ENCODE measurements around the gene PDX1.

PDX1 gene

DNA sequence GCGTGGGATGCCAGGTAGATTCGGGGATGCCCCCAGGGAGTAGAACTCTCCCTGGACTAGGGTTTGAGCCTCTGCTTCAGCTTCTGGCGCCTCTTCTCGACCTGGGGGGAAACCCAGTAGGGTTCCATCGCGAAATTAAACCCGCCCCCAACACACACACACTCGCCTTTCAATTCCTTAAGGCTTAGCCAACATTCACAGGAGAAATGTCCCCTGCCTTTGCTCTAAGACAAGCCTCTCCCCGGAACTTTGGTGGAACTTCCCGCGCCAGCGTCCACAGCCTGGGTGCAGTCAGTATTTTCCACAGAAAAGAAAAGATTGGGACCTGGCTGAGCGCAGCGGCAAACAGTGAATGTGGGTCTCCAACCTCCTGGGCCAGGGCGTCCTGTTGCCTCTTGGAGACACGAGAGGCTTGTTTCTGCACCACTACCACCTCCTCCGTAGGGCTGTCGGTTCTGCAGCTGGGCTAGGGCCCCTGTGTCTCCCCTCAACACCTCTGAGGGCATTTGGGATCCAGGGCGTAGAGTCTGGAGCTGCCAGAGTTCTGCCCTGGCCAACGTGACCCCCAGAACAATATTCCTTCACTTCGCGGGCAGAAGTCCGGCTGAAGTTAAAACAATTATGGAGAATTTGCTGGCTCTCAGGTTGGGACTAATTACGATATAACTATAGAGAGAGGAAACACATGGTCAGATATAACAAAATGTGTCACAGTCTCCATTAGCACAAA is 3.2 kb downstream of the PDX1 start:
- no peak for DNase-seq (ENCODE audit: low read depth, low spot score)

GRCh38 chr13:27923794-27924528 is 4.2 kb downstream of the PDX1 start:
- DNase-seq (ENCODE audit: low read depth, low spot score), result no peak

DNA sequence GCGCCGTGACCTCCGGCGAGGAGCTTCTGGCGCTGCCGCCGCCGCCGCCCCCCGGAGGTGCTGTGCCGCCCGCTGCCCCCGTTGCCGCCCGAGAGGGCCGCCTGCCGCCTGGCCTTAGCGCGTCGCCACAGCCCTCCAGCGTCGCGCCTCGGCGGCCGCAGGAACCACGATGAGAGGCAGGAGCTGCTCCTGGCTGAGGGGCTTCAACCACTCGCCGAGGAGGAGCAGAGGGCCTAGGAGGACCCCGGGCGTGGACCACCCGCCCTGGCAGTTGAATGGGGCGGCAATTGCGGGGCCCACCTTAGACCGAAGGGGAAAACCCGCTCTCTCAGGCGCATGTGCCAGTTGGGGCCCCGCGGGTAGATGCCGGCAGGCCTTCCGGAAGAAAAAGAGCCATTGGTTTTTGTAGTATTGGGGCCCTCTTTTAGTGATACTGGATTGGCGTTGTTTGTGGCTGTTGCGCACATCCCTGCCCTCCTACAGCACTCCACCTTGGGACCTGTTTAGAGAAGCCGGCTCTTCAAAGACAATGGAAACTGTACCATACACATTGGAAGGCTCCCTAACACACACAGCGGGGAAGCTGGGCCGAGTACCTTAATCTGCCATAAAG is 4.8 kb downstream of the PDX1 start:
- no peak for DNase-seq (ENCODE audit: low read depth, low spot score)

DNA sequence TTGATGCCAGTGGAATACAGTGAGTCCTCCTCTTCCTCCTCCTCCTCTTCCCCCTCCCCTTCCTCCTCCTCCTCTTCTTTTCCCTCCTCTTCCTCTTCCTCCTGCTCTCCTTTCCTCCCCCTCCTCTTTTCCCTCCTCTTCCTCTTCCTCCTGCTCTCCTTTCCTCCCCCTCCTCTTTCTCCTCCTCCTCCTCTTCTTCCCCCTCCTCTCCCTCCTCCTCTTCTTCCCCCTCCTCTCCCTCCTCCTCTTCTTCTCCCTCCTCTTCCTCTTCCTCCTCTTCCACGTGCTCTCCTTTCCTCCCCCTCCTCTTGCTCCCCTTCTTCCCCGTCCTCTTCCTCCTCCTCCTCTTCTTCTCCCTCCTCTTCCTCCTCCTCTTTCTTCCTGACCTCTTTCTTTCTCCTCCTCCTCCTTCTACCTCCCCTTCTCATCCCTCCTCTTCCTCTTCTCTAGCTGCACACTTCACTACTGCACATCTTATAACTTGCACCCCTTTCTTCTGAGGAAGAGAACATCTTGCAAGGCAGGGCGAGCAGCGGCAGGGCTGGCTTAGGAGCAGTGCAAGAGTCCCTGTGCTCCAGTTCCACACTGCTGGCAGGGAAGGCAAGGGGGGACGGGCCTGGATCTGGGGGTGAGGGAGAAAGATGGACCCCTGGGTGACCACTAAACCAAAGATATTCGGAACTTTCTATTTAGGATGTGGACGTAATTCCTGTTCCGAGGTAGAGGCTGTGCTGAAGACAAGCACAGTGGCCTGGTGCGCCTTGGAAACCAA is 5.6 kb downstream of the PDX1 start:
- no peak for DNase-seq (ENCODE audit: low read depth, low spot score)

DNA sequence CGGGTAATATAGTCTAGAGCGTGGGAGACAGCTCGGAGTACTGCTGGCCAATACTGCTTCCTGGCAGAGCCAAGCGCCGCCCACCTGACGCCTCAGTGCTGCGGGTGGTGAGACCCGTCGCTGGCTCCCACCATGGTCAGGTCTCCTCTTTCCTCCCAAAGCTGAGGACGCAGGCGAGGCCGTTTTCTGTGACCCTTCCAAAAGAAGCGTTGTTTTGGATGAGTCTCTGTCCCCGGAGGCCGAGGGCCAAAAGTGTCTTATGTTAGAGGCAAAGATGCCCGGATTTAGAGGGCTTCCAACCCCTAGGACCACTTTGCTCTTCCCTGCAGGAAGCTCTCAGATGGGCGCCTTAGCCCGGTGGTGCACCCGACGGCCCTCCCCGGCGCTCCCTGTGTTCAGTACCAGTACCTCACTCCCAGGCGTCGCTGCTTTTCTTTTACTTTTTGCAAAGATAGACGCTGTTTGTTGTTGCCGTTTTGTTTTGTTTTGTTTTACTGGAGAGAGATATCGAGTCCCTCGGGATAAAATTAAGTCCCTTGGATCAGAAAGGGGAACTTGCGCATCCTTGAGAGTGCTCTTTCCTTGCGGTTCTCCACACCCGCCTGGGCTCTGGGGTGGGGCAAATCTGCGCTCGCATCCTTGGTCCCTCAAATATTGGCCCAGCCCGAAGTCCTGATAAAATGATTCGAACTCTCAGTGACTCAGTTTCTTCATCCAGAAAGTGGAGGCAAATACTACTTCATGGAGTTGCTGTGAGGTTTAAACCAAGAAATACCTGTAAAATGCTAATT is 7.0 kb downstream of the PDX1 start:
- DNase-seq (ENCODE audit: low read depth, low spot score), result no peak

DNA sequence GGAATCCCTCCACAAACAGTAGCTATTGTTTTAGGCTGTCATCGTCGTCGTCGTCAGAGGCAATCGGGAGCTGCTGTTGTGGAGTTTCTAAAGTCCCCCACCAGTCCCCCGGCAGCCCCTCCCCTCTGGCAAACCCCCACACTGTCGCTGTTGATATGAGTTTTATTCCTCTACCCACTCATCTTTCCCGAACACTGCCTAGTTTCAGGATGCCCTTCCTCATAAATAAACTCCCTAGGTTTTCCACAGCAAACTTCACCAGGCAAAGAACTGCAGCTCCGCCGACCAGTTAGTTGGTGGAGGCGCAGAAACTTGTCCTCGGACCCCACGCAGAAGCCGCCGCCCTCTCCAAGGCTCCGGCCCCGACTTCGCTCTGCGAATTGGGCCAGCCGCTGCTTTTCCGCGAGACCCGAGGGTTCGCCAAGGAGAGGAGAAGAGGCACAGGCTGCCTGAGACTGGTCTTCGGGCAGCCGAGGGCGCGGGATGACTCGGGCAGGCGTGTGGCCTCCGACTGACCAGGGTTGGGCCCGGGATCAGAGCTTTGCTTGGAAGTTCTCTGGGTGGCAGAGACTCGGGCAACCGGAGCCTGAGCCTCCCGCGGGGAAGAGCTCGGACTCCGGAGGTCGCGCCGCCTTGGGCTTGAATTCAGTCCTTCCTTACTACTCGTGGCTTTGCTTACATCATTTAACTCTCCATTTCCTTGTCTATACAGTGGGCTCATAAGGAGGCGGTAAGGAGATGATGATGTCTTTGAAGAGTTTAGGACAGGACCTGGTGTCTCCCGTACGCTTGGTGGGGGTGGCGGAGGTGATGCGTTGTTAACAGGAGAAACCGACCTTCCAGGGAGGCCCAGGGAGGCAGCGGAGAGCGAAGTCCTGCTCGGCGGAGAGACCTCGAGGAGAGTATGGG is 7.9 kb downstream of the PDX1 start:
- DNase-seq (ENCODE audit: low read depth, low spot score), result no peak

DNA sequence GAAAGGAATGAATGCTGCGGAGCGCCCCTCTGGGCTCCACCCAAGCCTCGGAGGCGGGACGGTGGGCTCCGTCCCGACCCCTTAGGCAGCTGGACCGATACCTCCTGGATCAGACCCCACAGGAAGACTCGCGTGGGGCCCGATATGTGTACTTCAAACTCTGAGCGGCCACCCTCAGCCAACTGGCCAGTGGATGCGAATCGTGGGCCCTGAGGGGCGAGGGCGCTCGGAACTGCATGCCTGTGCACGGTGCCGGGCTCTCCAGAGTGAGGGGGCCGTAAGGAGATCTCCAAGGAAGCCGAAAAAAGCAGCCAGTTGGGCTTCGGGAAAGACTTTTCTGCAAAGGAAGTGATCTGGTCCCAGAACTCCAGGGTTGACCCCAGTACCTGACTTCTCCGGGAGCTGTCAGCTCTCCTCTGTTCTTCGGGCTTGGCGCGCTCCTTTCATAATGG is 8.6 kb downstream of the PDX1 start:
- DNase-seq (ENCODE audit: low read depth, low spot score), result no peak

- DNase-seq (ENCODE audit: low read depth, low spot score), result no peak
These were observed 9.3 kb downstream of the PDX1 start for GRCh38 chr13:27928805-27929753.

DNA sequence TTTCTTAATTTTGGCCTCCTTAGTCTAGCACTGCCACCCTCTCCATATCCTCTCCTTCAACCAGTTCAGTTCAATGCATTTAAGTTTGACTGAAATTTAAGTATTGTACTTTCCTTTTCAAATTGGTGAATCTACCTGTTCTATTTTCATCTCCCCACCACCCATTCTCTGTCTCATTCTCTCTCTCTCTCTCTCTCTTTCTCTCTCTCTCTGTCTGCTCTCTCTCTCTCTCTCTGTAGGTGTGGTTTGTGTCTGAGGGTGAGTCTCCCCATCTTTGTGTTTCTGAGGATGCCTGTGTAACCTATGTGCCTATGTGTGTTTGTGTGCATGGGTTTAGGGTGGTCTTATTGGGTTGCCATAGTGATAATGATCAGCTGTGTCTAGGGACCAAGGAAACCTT is 10.1 kb downstream of the PDX1 start:
- DNase-seq (ENCODE audit: low read depth, low spot score), result no peak

- DNase-seq (ENCODE audit: low read depth, low spot score), result no peak
These were observed 13.3 kb downstream of the PDX1 start for GRCh38 chr13:27933118-27933517.

GRCh38 chr13:27933580-27934328 is 14.0 kb downstream of the PDX1 start:
- no peak for DNase-seq (ENCODE audit: low read depth, low spot score)

DNA sequence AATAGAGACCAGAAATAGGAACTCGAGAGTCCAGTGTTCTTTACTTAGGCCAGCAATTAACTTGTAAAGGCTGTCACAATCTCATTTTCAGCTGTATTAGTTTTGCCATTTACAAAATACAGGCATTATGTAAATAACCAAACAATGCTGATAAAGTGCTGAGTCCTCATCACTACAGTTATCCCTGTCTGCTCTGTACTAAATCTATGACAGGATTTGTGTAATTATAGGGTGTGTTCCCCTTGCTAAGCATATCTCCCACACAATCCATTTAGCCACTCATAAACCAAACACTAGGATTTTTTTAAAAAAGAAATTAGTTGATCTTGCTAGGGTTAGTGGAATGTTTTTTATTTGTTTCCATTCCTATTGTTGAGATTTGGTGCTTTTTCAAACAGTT is 23.2 kb downstream of the PDX1 start:
- no peak for DNase-seq (ENCODE audit: low read depth, low spot score)

DNA sequence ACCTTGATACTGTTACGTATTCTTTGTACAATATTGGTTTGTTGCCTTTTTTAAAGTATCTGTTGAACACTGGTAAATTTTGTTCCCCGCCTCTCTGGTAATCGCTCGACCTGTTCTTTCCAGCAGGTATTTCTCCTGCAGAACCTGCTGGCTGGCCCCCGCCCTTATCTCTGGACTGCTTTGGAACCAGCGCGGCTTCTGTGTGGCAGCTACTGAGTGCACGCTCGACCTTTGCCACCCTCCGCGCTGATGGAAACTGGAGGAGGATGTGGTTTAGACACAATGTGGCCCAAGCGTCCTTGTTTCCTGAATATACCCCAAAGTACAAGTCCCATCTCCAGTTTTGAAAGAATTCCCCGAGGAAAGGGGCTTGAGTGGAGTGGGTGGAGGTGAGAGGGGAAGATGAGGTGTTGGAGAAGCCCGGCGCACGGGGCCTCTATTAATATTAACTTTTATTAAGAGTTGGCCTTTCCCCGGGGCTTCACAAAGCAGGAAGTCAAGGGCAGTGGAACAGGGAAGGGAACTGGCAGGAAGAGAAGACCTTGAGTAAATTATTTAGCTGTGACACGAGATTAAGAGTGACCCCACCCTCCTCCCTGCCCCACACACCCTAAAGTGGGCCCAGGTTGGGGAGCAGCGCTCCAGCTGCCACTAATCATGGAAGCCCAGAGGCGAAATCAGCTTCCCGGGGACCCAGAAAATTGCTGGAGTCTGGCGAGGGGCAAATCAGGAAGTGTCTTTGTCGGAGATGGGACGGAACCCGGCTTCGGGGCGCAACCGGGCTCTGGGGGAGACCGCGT is 33.3 kb downstream of the PDX1 start:
- no peak for DNase-seq (ENCODE audit: low read depth, low spot score)

GRCh38 chr13:27953676-27954405 is 34.0 kb downstream of the PDX1 start:
- peak; percentile 37 for DNase-seq (ENCODE audit: low read depth, low spot score)

DNA sequence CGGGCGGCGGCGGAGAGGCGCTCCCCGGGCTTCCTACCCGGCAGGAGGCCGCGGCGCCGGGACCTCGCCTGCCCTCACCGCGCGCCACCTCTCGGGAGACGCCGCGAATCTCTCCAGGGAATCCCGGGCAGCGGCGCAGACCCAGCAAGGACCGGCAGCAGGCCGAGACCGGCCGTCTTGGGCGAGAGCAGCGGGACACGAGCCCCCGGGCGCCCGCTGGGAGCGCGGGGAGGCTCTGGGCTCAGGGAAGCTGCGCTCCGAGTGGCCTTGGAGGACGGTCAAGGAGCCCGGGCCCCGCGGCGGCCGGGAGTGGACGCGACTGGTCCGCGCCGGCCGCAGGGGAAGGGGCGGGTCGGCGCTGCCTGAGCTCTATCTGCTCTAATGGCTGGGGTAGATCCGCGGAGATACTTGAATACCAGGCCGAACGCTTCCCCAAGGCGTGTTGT is 34.6 kb downstream of the PDX1 start:
- no peak for DNase-seq (ENCODE audit: low read depth, low spot score)

GRCh38 chr13:27955014-27955591 is 35.3 kb downstream of the PDX1 start:
- DNase-seq (ENCODE audit: low read depth, low spot score), result no peak
